Lung (tissue), 12 donors: Measurements from ENCODE around the gene RNU7-1. TPM values are rescaled to one million over a fixed set of nuclear protein-coding genes. Genes with fewer than 3 reads are reported as not detected.
A peak's percentile ranks its signal among the peaks of the same experiment; 100 is the strongest.

Experiments
- ATAC-seq: fragments of 200-7000 bp; cut with Tn5 transposase; one replicate; pipeline ENCODE4 v1.9.1; 2020; ENCODE audit warnings: moderate number of reproducible peaks; ENCODE audit not compliant: insufficient read depth, low FRiP score
- DNase-seq, 3 donors: peaks; one replicate each; pipeline ENCODE4 v3.0.0-alpha.2; 2013 to 2017
- H3K27ac ChIP-seq, 2 donors: one replicate each; pipeline ENCODE4 v1.5.1; 2013; ENCODE audit warnings: mild to moderate bottlenecking in 2 of 2, moderate library complexity in 2 of 2, control low read depth in 1 of 2, inconsistent platforms in 1 of 2, low read depth in 1 of 2, low read length in 1 of 2
- H3K27me3 ChIP-seq, 3 donors: one replicate each; pipeline ENCODE4 v1.5.1; 2013; ENCODE audit warnings: low read length in 2 of 3; ENCODE audit not compliant: control insufficient read depth in 3 of 3, insufficient read depth in 3 of 3
- H3K36me3 ChIP-seq, 4 donors: one replicate each; pipeline ENCODE4 v1.5.1; 2013; ENCODE audit warnings: low read length in 4 of 4, mild to moderate bottlenecking in 1 of 4, moderate library complexity in 1 of 4; ENCODE audit not compliant: control insufficient read depth in 4 of 4, insufficient read depth in 4 of 4
- H3K4me1 ChIP-seq, 5 donors: one replicate each; pipeline ENCODE4 v1.5.1; 2013; ENCODE audit warnings: low read length in 5 of 5, mild to moderate bottlenecking in 2 of 5, moderate library complexity in 1 of 5; ENCODE audit not compliant: control insufficient read depth in 5 of 5, insufficient read depth in 5 of 5
- H3K4me3 ChIP-seq: one replicate; pipeline ENCODE4 v1.5.1; 2013; ENCODE audit warnings: mild to moderate bottlenecking, control low read depth, moderate library complexity
- H3K9ac ChIP-seq, 2 donors: one replicate each; pipeline ENCODE4 v1.5.1; 2013; ENCODE audit warnings: low read length in 2 of 2, control low read depth in 1 of 2; ENCODE audit not compliant: insufficient read depth in 1 of 2
- H3K9me3 ChIP-seq, 4 donors: one replicate each; pipeline ENCODE4 v1.5.1; 2013; ENCODE audit warnings: low read length in 3 of 4, mild to moderate bottlenecking in 1 of 4, moderate library complexity in 1 of 4; ENCODE audit not compliant: control insufficient read depth in 4 of 4, insufficient read depth in 3 of 4
- WGBS, 2 donors: extraction: QIAGEN DNeasy Blood & Tissue Kit; methylation state at CpG; one replicate each; pipeline ENCODE4 v1.1.7; 2013; 5-methylcytosine and 5-hydroxymethylcytosine counted together
- polyA plus RNA-seq, 2 donors: library from polyadenylated mRNA; stranded (reverse); fragments of 200-250 nt; gene quantifications; one replicate each; pipeline ENCODE4 v1.2.1, GENCODE V29; 2013
- total RNA-seq, 2 donors: library from RNA; depleted of rRNA in 1 of 2; stranded (reverse); fragments of >200 nt in 1 of 2; gene quantifications; one replicate each; pipeline ENCODE4 v1.2.1, GENCODE V29; 2014 to 2021
- TF ChIP-seq, protein P1 (sequence below): IDR thresholded peaks from 2 replicates; pipeline ENCODE4 v1.5.1; 2012; ENCODE audit warnings: mild to moderate bottlenecking; ENCODE audit errors: control extremely low read depth, extremely low read depth
- donor health status: control.
- donor health status: control.
- donor health status: Bipolar disorder and iron deficiency.
- donor health status: healthy.
- donor health status: DM: yes; HTN: yes; CAD: no.

The RNU7-1 gene
- total and polyA plus RNA-seq, 4 donors = not detected

DNA sequence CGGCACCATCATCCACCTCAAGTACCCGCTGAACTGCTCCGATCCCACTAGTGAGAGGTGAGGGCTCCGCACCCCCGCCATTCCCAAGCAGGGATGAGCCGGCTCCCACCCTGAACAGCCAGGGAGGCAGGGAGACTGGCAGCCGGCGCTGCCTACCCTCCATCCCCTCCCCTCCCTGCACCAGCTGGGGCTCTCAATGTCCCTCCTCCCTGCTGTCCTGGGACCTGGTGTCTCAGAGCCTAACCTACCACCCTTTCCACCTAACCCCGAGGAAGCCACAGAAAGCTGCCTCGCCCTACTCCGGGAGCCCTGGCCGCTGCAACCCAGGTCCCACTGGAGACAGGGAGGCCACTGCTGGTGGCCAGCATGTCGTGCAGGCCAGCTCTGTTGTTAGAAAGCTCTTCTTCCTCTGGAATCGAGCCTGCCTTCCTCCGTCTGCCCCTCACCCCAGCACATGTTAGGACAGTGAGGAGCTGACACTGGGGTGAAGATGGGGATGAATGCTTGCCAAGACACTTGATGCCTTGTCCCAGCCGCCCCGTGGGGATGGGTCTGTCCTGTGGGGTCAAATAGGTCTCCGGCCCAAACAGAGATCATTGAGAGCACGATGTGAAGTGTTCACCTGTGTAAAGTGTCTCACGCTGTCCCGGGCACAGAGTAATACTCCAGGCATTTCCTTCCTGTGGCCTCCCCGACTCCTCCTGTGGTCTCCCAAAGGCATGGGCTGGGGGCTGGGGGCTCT lies 8.7 kb downstream of the RNU7-1 start:
- no peaks in the 10 kb centered on the region for H3K9me3 ChIP-seq
- ATAC-seq (no peak), DNase-seq (no peak)
- H3K4me3 ChIP-seq = peak overlapping the region; percentile 40
- H3K9ac ChIP-seq = no peak overlapping the region
- H3K4me1 ChIP-seq = peaks cover 0 to 8% (median 0%) of the 10 kb centered on the region in 5 donors
- 31 to 60% methylated on average over 22 of the region's 22 CpGs for WGBS, 2 donors
- H3K36me3 ChIP-seq = peaks cover 0 to 13% (median 0%) of the 10 kb centered on the region in 4 donors
- H3K27me3 ChIP-seq = no peaks in the 10 kb centered on the region
- peak overlapping the region in 1 of 2 donors; percentile 87 for H3K27ac ChIP-seq
- TF ChIP-seq, protein P1, sequence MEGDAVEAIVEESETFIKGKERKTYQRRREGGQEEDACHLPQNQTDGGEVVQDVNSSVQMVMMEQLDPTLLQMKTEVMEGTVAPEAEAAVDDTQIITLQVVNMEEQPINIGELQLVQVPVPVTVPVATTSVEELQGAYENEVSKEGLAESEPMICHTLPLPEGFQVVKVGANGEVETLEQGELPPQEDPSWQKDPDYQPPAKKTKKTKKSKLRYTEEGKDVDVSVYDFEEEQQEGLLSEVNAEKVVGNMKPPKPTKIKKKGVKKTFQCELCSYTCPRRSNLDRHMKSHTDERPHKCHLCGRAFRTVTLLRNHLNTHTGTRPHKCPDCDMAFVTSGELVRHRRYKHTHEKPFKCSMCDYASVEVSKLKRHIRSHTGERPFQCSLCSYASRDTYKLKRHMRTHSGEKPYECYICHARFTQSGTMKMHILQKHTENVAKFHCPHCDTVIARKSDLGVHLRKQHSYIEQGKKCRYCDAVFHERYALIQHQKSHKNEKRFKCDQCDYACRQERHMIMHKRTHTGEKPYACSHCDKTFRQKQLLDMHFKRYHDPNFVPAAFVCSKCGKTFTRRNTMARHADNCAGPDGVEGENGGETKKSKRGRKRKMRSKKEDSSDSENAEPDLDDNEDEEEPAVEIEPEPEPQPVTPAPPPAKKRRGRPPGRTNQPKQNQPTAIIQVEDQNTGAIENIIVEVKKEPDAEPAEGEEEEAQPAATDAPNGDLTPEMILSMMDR = no peak

DNA sequence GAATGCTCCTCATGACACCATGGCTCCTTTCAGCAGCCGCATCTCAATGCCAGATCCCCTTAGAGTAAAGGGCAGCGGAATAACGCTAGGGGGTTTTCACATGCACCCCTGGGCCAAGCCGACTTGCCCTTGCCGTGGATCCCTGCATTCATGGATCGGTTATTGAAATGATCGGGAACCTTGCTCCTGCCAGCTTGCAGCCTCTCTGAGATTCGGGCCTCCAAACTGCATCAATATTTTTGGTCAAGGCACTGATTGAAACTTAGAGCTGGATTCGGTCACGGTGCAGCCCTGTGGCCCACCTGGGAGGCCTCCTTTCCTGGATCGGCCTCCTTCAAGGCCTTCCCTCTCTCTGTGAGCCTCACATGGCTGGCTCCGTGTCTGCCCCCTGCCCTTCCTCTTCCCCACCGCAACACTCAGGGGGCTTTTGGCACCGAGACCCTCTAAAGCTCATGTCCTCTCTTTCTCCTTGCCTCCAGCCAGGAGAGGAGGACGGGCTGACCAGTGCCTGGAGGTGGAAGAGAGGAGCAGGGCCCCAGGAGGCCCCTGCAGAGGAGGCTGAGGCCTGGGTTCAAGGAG lies 9.3 kb downstream of the RNU7-1 start:
- H3K4me3 ChIP-seq = peak overlapping the region; percentile 40
- peaks cover 0 to 17% (median 0%) of the 10 kb centered on the region in 4 donors for H3K36me3 ChIP-seq
- no peak for ATAC-seq
- 38 to 67% methylated on average over 15 of the region's 15 CpGs for WGBS, 2 donors
- TF ChIP-seq, protein P1 = no peak
- H3K27ac ChIP-seq = peak overlapping the region in 1 of 2 donors; percentile 87
- no peak overlapping the region for H3K9ac ChIP-seq
- peaks cover 0 to 8% (median 0%) of the 10 kb centered on the region in 5 donors for H3K4me1 ChIP-seq
- DNase-seq = no peak
- no peaks in the 10 kb centered on the region for H3K27me3 ChIP-seq
- H3K9me3 ChIP-seq = no peaks in the 10 kb centered on the region

DNA sequence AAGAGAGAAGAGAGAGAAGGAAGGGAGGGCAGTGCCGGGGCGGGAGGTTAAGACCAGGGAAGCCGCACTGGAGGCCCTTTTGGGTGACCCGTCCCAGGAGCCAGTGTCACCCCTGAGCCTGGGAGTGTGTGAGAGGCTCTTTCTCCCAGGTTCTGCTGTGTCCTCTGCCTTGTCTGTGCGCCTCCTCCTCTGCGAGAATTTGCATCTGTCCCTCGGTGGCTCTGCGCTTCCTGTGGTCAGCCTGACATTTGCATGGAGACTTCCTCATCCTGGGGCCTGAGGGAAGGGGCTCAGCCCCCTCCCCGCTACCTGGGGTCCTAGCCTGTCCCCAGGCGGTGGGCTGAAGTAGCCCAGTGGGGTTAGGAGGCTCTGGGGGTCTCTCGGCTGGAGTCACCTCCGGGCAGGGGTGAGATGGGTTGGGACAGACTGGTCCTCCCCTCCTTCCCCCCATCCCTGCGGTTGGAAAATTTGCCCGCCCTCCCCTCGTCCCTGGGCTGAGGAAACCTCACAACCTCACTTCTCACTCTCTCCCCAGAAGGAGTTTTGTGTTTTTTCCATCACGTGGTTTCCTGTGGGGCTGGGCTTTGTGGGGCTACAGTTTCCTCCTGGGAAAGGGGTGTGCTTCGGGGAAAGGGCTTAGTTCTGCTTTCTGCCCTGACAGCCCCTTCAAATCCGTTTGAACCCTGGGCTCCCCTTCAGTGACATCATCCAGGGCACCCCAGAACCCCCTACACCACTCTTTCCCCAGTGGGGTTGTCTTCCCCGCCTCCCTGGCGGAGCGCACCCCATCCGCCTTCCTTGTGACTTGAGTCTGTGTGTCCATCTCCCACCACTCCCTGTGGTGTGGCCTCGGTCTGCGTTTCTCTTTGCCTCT lies 10.1 kb downstream of the RNU7-1 start:
- WGBS, 2 donors = 16 to 41% methylated on average over 23 to 24 of the region's 24 CpGs
- Histone ChIP-seq H3K36me3 (peaks cover 0 to 17% (median 0%) of the 10 kb centered on the region in 4 donors), H3K4me1 (peaks cover 0 to 10% (median 0%) of the 10 kb centered on the region in 5 donors), H3K27ac (peak overlapping the region in 1 of 2 donors; percentile 87), H3K9me3 (no peaks in the 10 kb centered on the region), H3K9ac (no peak overlapping the region), H3K4me3 (no peak overlapping the region), H3K27me3 (no peaks in the 10 kb centered on the region)
- DNase-seq (peak; percentile 29 to 74 (median 71)), ATAC-seq (peak; percentile 43)
- TF ChIP-seq, protein P1 = no peak
